AG09319 (cell line): ENCODE results near the gene DYSF.

Experiments
- DNase-seq: peaks from one replicate; pipeline ENCODE4 v3.0.0-alpha.2; 2010; ENCODE audit warnings: low read depth; ENCODE audit errors: extremely low read depth
- TF ChIP-seq, protein P1 (sequence below): IDR thresholded peaks from 2 replicates; pipeline ENCODE4 v1.5.1; 2011; ENCODE audit warnings: low read depth, mild to moderate bottlenecking, inconsistent platforms, low read length, moderate library complexity

The DYSF gene

DNA sequence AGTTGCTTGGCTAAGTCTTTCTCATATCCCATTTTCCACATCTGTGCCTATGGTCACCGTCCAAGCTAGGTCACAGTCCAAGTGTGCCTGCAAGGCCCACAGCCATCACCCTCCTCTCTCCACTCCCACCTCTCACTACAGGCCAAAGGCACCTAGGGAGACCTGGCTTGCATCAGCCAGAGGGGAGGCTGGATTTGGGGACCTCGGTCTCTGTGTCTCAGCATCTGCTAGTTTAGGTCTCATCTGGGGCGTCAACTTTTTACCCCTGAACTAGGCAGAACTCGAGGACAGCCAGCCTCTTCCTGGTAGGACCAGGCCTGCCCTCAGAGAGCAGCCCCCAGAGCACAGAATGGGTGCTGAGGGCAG is 217.1 kb downstream of the DYSF start:
- DNase-seq: no peak
- TF ChIP-seq, protein P1, sequence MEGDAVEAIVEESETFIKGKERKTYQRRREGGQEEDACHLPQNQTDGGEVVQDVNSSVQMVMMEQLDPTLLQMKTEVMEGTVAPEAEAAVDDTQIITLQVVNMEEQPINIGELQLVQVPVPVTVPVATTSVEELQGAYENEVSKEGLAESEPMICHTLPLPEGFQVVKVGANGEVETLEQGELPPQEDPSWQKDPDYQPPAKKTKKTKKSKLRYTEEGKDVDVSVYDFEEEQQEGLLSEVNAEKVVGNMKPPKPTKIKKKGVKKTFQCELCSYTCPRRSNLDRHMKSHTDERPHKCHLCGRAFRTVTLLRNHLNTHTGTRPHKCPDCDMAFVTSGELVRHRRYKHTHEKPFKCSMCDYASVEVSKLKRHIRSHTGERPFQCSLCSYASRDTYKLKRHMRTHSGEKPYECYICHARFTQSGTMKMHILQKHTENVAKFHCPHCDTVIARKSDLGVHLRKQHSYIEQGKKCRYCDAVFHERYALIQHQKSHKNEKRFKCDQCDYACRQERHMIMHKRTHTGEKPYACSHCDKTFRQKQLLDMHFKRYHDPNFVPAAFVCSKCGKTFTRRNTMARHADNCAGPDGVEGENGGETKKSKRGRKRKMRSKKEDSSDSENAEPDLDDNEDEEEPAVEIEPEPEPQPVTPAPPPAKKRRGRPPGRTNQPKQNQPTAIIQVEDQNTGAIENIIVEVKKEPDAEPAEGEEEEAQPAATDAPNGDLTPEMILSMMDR: no peak

DNA sequence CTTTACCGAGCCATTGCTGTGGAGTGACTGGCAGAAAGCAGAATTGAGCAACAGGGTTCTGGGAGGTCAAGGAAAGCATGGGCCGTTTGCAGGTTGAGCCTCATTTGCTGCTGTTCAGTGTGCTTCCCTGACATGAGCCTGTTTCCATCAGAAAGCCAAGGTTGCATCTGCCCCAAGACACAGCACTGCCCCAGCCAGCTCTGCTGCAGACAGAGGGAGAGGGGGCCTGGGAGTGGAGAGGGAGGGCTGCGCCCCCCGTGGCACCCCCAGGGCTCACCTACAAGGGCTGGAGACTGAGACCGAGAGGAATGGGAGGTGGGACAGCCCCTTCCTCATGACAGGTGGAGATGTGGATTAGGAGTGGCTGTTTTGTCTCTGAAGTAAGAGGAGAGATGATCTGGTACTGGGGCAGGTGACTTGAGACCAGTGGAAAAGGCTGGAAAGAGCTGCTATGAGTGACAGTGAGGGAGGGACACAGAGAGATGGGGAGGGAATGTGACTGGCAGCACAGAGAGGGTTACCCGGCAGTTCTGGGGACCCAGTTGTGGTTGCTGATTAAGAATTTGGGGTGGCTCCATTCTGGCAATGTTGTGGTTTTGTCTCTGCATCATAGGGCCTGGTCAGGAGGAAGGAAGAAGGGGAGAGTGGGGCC is 218.0 kb downstream of the DYSF start:
- TF ChIP-seq, protein P1: no peak
- no peak for DNase-seq

DNA sequence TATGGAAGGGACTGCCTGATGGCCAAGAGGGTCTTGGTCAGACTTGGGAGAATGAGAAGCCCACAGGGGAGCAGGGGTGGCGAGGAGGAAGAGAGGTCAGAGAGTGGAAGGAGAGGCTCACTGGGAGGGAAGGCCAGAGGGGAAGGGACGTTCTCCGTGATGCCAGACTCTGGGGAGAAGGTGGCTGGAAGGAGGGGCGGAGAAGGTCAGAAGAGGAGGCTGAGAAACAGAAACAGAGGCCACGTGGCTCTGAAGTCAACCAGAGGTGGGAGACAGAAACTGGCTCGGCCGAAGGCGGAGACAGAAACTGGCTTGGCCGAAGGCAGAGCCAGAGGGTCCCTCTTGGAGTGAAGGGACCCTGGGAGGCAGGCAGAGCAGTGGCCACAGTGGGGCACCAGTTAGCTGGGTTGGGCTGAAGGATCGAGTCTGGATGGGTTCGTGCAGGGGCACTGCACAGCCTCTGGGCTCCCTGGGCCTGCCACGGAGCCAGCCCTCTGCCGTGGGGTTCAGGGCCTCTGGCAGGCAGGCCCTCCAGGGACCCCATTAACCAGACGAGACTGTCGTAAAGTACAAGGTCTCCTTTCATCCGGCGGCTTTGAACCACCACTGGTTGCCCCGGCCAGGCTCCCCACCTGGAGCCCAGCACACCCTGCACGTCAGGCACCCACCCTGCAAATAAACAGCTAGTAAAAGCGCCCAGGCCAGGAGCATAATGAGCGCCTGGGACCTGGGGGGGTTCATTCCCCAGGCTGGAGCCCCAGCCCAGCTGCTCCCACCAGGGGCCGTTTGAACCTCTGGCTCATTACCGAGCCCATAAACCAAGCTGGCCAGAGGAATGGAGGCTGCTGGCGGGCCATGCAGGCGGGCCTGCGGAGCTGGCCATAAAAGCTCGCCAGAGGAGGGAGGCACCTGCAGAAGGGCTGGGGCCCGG is 218.8 kb downstream of the DYSF start:
- TF ChIP-seq, protein P1: peak; percentile 3
- no peak for DNase-seq

DNA sequence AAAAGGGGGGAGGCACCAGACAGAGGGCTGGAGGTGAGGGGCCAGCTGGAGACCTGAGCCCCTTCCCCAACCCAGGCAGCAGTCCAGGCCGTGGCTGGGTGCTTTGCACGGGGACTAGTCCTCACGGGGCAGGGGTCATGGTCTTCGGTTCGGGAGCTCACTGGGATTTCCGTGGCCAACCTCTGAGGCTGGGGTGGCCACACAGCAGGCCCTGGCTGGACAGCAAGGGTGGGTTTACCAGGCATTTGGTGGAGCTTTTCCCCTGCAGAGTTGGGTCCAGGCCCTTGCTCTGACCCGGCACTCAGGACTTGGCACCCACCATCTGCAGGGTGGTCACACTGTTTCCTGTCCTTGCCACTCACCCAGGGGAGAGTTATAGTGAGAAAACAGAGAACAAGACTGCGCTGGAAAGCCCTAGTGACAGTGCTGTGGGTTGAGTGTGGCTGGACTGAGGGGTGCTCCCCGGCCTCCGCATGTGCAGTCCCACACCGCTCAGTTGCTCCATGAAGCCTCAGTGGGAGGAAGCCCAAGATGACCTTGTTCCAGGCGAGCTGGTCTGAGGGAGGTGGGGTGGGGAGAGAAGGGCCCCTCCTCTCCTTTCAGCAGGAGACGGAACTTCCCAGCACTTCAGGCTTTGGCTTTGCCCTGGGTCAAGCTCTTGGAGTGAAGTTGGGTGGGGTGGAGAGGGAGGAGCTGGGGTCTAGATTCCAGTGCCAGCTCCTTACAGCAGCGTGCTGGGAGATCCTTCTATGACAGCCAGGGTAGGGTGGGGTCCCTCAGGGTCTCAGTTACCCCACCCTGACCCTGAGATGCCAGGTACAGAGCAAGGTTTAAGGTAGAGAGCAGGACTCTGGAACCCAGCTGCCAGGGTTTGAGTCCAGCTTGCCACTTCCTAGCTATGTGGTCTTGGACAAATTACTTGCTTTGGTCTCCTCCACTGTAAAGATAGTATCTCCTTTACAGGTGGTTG is 219.8 kb downstream of the DYSF start:
- DNase-seq: no peak
- TF ChIP-seq, protein P1: no peak

DNA sequence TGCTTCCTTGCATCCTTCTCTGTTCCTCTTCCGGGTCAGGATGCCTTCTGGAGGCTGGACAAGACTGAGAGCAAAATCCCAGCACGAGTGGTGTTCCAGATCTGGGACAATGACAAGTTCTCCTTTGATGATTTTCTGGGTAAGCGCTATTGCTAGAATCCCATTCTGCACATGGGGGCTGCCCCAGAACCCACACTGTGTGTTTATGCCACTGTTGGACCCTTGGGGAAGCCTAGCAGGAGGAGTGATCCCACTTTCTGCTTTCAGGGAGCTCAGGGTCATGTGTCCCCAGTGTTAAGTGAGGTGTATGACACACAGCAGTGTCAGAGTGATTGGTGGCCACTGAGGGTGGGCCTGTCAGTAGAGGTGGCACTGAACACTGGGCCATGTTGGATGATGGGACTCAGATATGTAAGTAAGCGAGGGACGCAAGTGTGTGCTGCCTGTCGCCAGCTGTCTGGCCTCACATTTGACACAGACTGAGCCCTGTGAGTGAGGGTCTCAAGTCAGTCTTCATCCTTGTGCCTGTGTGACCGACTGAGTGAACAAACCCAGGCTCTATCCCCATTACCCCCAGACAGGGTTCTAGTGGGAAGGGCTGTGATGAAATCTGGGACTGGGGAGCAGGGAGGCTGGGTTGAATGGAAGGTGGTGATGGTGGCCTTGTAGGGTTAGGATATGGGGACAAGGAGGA is 220.9 kb downstream of the DYSF start:
- TF ChIP-seq, protein P1: no peak
- no peak for DNase-seq

DNA sequence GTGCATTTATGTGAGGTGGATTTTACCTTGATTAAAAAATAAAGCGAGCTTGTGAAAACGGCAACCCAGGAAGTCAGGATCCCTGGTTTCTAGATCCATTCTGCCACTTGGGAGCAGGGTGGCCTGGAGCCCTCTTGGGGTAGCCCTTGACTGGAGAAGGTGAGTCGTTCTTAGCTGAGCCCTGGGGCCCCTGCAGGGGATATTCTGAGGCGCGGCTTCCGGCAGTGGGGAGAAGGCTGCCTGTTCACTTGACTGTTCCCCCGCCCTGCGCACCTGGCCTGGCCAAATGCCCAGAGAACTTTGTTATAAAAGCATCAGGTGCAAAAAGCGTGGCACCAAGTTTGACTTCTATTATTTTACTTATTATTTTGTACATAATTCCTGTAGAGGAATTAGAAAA is 221.9 kb downstream of the DYSF start:
- no peak for DNase-seq
- TF ChIP-seq, protein P1: no peak
